ES-I3 (cell line): ENCODE results near the gene IFT25.
"Not testable (repeated sequence)": the region's sequence is repeated elsewhere in the genome, so short reads cannot be mapped to it uniquely, and the experiment has no call there.

Experiments used
- H3K36me3 ChIP-seq: 2 replicates; pipeline ENCODE4 v1.6.1; 2013; ENCODE audit warnings: mild to moderate bottlenecking, low read length, control low read depth, moderate library complexity; ENCODE audit not compliant: insufficient read depth
- H3K4me1 ChIP-seq: 2 replicates; pipeline ENCODE4 v1.6.1; 2013; ENCODE audit warnings: mild to moderate bottlenecking, control low read depth, low read length; ENCODE audit not compliant: insufficient read depth
- H3K9ac ChIP-seq: 2 replicates; pipeline ENCODE4 v1.6.1; 2013; ENCODE audit warnings: low read depth, mild to moderate bottlenecking, low read length, moderate library complexity
- H3K9me3 ChIP-seq: 2 replicates; pipeline ENCODE4 v1.6.1; 2013; ENCODE audit warnings: mild to moderate bottlenecking, low read length, moderate library complexity; ENCODE audit not compliant: control insufficient read depth, insufficient read depth

IFT25 gene

GRCh38 chr1:53893999-53894636 is 51.4 kb downstream of the IFT25 start, which contains the start of gene DIO1:
Gene DIO1, plus strand, starts transcription at chr1:53894187. Its CDS starts 24 bp downstream, at chr1:53894211.
- Histone ChIP-seq H3K4me1 (peaks cover 6% of the 10 kb centered on the region), H3K36me3 (no peaks in the 10 kb centered on the region), H3K9ac (no peak within 1 kb of the TSS), H3K9me3 (no peaks in the 10 kb centered on the region)

- peaks cover 6% of the 10 kb centered on the region for H3K4me1 ChIP-seq
These were observed 52.6 kb downstream of the IFT25 start for GRCh38 chr1:53892911-53893310.

GRCh38 chr1:53891678-53892077 is 53.8 kb downstream of the IFT25 start:
- peaks cover 6% of the 10 kb centered on the region for H3K4me1 ChIP-seq
- no peak overlapping the region for H3K9ac ChIP-seq
- no peaks in the 10 kb centered on the region for H3K9me3 ChIP-seq
- H3K36me3 ChIP-seq = no peaks in the 10 kb centered on the region

More at GRCh38 chr1:53892911-53893310, 52.6 kb downstream of the IFT25 start:
- no peaks in the 10 kb centered on the region for H3K36me3 ChIP-seq
- H3K9ac ChIP-seq = no peak overlapping the region
- no peaks in the 10 kb centered on the region for H3K9me3 ChIP-seq

GRCh38 chr1:53891018-53891417 is 54.5 kb downstream of the IFT25 start:
- H3K9me3 ChIP-seq = no peaks in the 10 kb centered on the region
- peaks cover 6% of the 10 kb centered on the region for H3K4me1 ChIP-seq
- no peak overlapping the region for H3K9ac ChIP-seq
- no peaks in the 10 kb centered on the region for H3K36me3 ChIP-seq

- H3K36me3 ChIP-seq = no peaks in the 10 kb centered on the region
- no peaks in the 10 kb centered on the region for H3K9me3 ChIP-seq
- H3K9ac ChIP-seq = peak overlapping the region; percentile 53; the same call in 1 of the 2 replicates
- H3K4me1 ChIP-seq = peaks cover 6% of the 10 kb centered on the region
These were observed 55.0 kb downstream of the IFT25 start for GRCh38 chr1:53890522-53890941.

GRCh38 chr1:53889304-53890298 is 55.9 kb downstream of the IFT25 start, which contains the start of gene YIPF1:
Gene YIPF1, minus strand, starts transcription at chr1:53889797. Its CDS starts 860 bp downstream, at chr1:53888937.
- Histone ChIP-seq H3K9ac (peak within 1 kb of the TSS; percentile 53; the same call in 1 of the 2 replicates), H3K36me3 (no peaks in the 10 kb centered on the region), H3K9me3 (no peaks in the 10 kb centered on the region), H3K4me1 (peaks cover 6% of the 10 kb centered on the region)

- H3K9ac ChIP-seq = no peak overlapping the region
- no peaks in the 10 kb centered on the region for H3K36me3 ChIP-seq
- no peaks in the 10 kb centered on the region for H3K9me3 ChIP-seq
- H3K4me1 ChIP-seq = peaks cover 6% of the 10 kb centered on the region
These were observed 56.8 kb downstream of the IFT25 start for GRCh38 chr1:53888681-53889080.

- H3K9ac ChIP-seq, H3K4me1 ChIP-seq, H3K9me3 ChIP-seq, H3K36me3 ChIP-seq: not testable (repeated sequence)
These were observed 61.9 kb downstream of the IFT25 start for GRCh38 chr1:53883600-53883999.

- not testable (repeated sequence) for H3K9me3 ChIP-seq, H3K4me1 ChIP-seq, H3K36me3 ChIP-seq, H3K9ac ChIP-seq
These were observed 63.6 kb downstream of the IFT25 start for GRCh38 chr1:53881853-53882252.

GRCh38 chr1:53878492-53879105 is 66.9 kb downstream of the IFT25 start:
- H3K9me3 ChIP-seq = no peaks in the 10 kb centered on the region
- no peak overlapping the region for H3K9ac ChIP-seq
- no peaks in the 10 kb centered on the region for H3K4me1 ChIP-seq
- H3K36me3 ChIP-seq = peaks cover 7% of the 10 kb centered on the region; the same call in 1 of the 2 replicates

- H3K9ac ChIP-seq, H3K36me3 ChIP-seq, H3K9me3 ChIP-seq, H3K4me1 ChIP-seq: not testable (repeated sequence)
These were observed 70.3 kb downstream of the IFT25 start for GRCh38 chr1:53875150-53875549.

- Histone ChIP-seq H3K36me3 (peaks cover under 1% of the 10 kb centered on the region), H3K9ac (no peak overlapping the region), H3K4me1 (no peaks in the 10 kb centered on the region), H3K9me3 (no peaks in the 10 kb centered on the region)
These were observed 73.6 kb downstream of the IFT25 start for GRCh38 chr1:53871773-53872484.
